ENCODE data around the gene PRDM5.

DNA sequence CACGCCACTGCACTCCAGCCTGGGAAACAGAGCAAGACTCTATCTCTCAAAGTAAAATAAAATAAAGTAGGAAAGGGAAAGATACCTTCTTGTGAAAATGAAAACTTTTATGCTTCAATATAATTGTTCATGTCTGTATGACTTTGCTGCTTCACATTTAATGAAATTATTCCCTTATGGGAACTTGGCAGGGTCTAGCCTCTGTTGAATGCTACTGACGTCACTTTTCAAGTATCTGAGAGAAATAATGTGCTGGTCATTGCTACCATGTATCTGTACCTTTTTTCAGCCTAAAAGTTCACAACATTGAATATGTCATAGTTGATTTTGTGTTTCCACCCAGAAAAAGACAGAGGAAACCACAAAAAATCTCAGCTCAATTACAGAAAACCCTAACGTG lies 65.2 kb downstream of the PRDM5 start:
- TF ChIP-seq POLR2AphosphoS5 (IDR thresholded peaks at IDR 0.05) = no peak
- TF ChIP-seq, protein P1, sequence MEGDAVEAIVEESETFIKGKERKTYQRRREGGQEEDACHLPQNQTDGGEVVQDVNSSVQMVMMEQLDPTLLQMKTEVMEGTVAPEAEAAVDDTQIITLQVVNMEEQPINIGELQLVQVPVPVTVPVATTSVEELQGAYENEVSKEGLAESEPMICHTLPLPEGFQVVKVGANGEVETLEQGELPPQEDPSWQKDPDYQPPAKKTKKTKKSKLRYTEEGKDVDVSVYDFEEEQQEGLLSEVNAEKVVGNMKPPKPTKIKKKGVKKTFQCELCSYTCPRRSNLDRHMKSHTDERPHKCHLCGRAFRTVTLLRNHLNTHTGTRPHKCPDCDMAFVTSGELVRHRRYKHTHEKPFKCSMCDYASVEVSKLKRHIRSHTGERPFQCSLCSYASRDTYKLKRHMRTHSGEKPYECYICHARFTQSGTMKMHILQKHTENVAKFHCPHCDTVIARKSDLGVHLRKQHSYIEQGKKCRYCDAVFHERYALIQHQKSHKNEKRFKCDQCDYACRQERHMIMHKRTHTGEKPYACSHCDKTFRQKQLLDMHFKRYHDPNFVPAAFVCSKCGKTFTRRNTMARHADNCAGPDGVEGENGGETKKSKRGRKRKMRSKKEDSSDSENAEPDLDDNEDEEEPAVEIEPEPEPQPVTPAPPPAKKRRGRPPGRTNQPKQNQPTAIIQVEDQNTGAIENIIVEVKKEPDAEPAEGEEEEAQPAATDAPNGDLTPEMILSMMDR (IDR thresholded peaks at IDR 0.05) = no peak

Data from prostate gland (tissue), 2 donors.